Loucy (cell line): ENCODE results near the gene ALDH4A1.

ENCODE experiments used
- H2AFZ ChIP-seq: fragments of 200-600 bp; sonication (generic); 2 replicates; pipeline ENCODE4 v1.6.0; 2016; ENCODE audit warnings: antibody characterized with exemption, mild to moderate bottlenecking, low read length, moderate library complexity
- H3F3A ChIP-seq: fragments of 200-600 bp; 2 replicates; pipeline ENCODE4 v1.6.0; 2016; ENCODE audit warnings: antibody characterized with exemption, low read depth, mild to moderate bottlenecking
- H3K27me3 ChIP-seq: fragments of 200-600 bp; sonication (generic); 2 replicates; pipeline ENCODE4 v1.6.1; 2014; ENCODE audit warnings: low read length, mild to moderate bottlenecking; ENCODE audit not compliant: insufficient read depth, poor library complexity, severe bottlenecking
- H3K36me3 ChIP-seq: fragments of 200-600 bp; sonication (generic); 2 replicates; pipeline ENCODE4 v1.6.1; 2016; ENCODE audit warnings: low read length; ENCODE audit not compliant: insufficient read depth
- H3K4me1 ChIP-seq: fragments of 200-600 bp; sonication (generic); 2 replicates; pipeline ENCODE4 v1.5.1; 2014; ENCODE audit warnings: low read length, mild to moderate bottlenecking; ENCODE audit not compliant: insufficient read depth, poor library complexity, severe bottlenecking
- H3K4me2 ChIP-seq: fragments of 200-600 bp; sonication (generic); 2 replicates; pipeline ENCODE4 v1.6.0; 2014; ENCODE audit warnings: antibody characterized with exemption, low read length, low read depth, mild to moderate bottlenecking; ENCODE audit not compliant: poor library complexity, severe bottlenecking
- H3K4me3 ChIP-seq: fragments of 200-600 bp; sonication (generic); 2 replicates; pipeline ENCODE4 v1.5.1; 2014; ENCODE audit warnings: low read length, mild to moderate bottlenecking, mixed read lengths; ENCODE audit not compliant: poor library complexity, severe bottlenecking
- H3K79me2 ChIP-seq: fragments of 200-600 bp; sonication (generic); 2 replicates; pipeline ENCODE4 v1.6.1; 2014; ENCODE audit warnings: low read length; ENCODE audit not compliant: insufficient read depth
- H3K9ac ChIP-seq: fragments of 200-600 bp; sonication (generic); 2 replicates; pipeline ENCODE4 v1.6.0; 2014; ENCODE audit warnings: mild to moderate bottlenecking, low read depth, low read length, moderate library complexity; ENCODE audit not compliant: poor library complexity, severe bottlenecking
- H3K9me2 ChIP-seq: fragments of 200-600 bp; sonication (generic); replicated peaks from 2 replicates; pipeline ENCODE4 v1.6.1; 2016; ENCODE audit warnings: low read depth, low read length, mixed read lengths
- H3K9me3 ChIP-seq: fragments of 200-600 bp; sonication (generic); 2 replicates; pipeline ENCODE4 v1.6.1; 2014; ENCODE audit warnings: mild to moderate bottlenecking, antibody characterized with exemption, low read length, low read depth; ENCODE audit not compliant: insufficient read depth
- H4K20me1 ChIP-seq: fragments of 200-600 bp; sonication (generic); 2 replicates; pipeline ENCODE4 v1.6.0; 2014; ENCODE audit warnings: antibody characterized with exemption, low read length, mild to moderate bottlenecking; ENCODE audit not compliant: insufficient read depth, poor library complexity, severe bottlenecking
- EZH2phosphoT487 ChIP-seq: fragments of 200-600 bp; IDR thresholded peaks from 2 replicates; pipeline ENCODE4 v1.6.1; 2018; ENCODE audit warnings: antibody characterized with exemption, mild to moderate bottlenecking, moderate library complexity, borderline replicate concordance
- TF ChIP-seq, protein P1 (sequence below): fragments of 200-600 bp; sonication (generic); conservative IDR thresholded peaks from 2 replicates; pipeline ENCODE4 v1.5.1; 2014; ENCODE audit warnings: mild to moderate bottlenecking, antibody characterized with exemption, low read length

ALDH4A1 gene

GRCh38 chr1:18927082-18927653 is 24.8 kb upstream of the ALDH4A1 start:
- Histone ChIP-seq H3K4me3 (peak overlapping the region; percentile 90), H3K4me1 (peaks cover 68% of the 10 kb centered on the region), H3K9ac (peak overlapping the region; percentile 100), H4K20me1 (no peaks in the 10 kb centered on the region), H3K79me2 (peaks cover 85% of the 10 kb centered on the region), H3K27me3 (no peaks in the 10 kb centered on the region), H2AFZ (no peak overlapping the region), H3F3A (0 out of 2 replicates have a peak, but pooled peaks cover 14% of the 10 kb centered on the region), H3K36me3 (no peaks in the 10 kb centered on the region), H3K9me3 (no peaks in the 10 kb centered on the region), H3K4me2 (peak overlapping the region; percentile 98), H3K9me2 (no peaks in the 10 kb centered on the region)
- no peak for TF ChIP-seq EZH2phosphoT487
- TF ChIP-seq, protein P1, sequence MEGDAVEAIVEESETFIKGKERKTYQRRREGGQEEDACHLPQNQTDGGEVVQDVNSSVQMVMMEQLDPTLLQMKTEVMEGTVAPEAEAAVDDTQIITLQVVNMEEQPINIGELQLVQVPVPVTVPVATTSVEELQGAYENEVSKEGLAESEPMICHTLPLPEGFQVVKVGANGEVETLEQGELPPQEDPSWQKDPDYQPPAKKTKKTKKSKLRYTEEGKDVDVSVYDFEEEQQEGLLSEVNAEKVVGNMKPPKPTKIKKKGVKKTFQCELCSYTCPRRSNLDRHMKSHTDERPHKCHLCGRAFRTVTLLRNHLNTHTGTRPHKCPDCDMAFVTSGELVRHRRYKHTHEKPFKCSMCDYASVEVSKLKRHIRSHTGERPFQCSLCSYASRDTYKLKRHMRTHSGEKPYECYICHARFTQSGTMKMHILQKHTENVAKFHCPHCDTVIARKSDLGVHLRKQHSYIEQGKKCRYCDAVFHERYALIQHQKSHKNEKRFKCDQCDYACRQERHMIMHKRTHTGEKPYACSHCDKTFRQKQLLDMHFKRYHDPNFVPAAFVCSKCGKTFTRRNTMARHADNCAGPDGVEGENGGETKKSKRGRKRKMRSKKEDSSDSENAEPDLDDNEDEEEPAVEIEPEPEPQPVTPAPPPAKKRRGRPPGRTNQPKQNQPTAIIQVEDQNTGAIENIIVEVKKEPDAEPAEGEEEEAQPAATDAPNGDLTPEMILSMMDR = no peak

DNA sequence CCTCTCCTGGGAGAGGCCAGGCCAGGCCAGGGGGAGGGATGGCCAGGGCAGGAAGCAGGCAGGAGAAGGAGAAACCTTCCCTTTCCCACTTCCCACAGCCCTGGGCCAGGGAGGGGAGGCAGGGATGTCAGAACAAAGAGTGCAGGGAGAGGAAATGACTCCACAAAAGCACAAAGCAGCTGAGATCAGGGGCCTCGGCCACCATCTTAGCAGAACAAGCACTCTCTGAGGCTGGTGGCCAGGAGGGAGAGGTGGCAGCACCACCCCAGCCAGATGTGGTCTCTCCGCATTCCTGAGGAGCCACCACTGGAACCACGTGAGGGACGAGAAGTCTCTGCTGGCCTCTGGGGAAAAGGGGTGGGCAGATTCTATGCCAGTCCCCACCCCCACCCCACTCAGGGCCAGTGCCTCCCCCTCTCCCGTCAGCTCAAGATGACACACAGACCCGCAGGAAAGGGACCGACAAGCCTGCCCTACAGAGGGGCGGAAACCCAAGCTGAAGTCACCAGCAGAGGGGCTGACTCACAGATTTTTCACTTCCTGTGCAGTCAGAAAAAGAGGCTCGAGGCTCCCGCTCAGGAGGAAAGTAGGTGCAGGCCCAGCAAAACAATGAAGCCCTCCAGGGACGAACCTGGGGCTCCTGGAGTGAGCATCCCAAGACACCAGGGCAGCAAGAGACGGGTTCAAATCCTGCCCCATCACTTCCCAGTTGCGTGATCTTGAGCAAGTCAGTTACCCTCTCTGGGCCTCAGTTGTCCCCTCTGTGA is 24.1 kb upstream of the ALDH4A1 start:
- no peaks in the 10 kb centered on the region for H3K36me3 ChIP-seq
- H3K79me2 ChIP-seq = peaks cover 86% of the 10 kb centered on the region
- H2AFZ ChIP-seq = no peak overlapping the region
- peak overlapping the region; percentile 98 for H3K4me2 ChIP-seq
- peak overlapping the region; percentile 90 for H3K4me3 ChIP-seq
- H3K4me1 ChIP-seq = peaks cover 69% of the 10 kb centered on the region
- H3K9me2 ChIP-seq = no peaks in the 10 kb centered on the region
- 0 out of 2 replicates have a peak, but pooled peaks cover 14% of the 10 kb centered on the region for H3F3A ChIP-seq
- peak overlapping the region; percentile 100 for H3K9ac ChIP-seq
- no peaks in the 10 kb centered on the region for H3K27me3 ChIP-seq
- H4K20me1 ChIP-seq = no peaks in the 10 kb centered on the region
- no peak for TF ChIP-seq EZH2phosphoT487
- TF ChIP-seq, protein P1 = no peak
- no peaks in the 10 kb centered on the region for H3K9me3 ChIP-seq

DNA sequence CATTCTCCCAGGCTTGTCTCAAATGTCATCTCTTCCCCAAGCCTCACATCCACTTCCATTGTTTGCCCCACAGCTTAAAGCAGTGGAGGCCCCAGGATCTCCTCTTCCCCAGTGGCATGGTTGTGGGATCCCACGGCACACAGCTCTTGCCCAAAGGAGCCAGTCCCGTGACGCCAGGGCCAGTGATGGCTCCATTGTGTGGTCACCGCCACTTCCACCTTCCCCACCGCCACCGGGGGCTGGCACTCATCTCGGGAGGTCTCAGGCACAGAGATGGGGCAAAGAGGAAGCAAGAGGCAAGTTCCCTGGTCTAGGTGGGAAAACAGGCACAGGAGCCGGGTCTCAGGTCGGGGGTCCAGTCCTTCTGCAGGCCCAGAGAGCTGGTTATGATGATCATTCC is 22.9 kb upstream of the ALDH4A1 start:
- Histone ChIP-seq H2AFZ (no peak overlapping the region), H3K4me1 (peaks cover 69% of the 10 kb centered on the region), H3K4me2 (peak overlapping the region; percentile 55), H3K27me3 (no peaks in the 10 kb centered on the region), H3F3A (0 out of 2 replicates have a peak, but pooled peaks cover 14% of the 10 kb centered on the region), H3K4me3 (peak overlapping the region; percentile 57), H3K9me3 (no peaks in the 10 kb centered on the region), H3K36me3 (peaks cover 7% of the 10 kb centered on the region; the same call in 1 of the 2 replicates), H3K9ac (peak overlapping the region; percentile 54), H3K79me2 (peaks cover 85% of the 10 kb centered on the region), H4K20me1 (no peaks in the 10 kb centered on the region), H3K9me2 (no peaks in the 10 kb centered on the region)
- TF ChIP-seq, protein P1 = no peak
- TF ChIP-seq EZH2phosphoT487 = no peak
